SK-N-SH (cell line): Measurements from ENCODE around the gene HCN4. TPM values are rescaled to one million over a fixed set of nuclear protein-coding genes. Genes with fewer than 3 reads are reported as not detected.

Experiments
- CTCF ChIA-PET: fragments of 300-600, 350-600 bp; formaldehyde crosslinking; extraction: SDS; loops from one replicate; lab custom pipeline; 2021; lab: Yijun Ruan, JAX
- POLR2A ChIA-PET: fragments of 350-600 bp; sonication (Branson Sonifier 250); formaldehyde crosslinking; extraction: SDS; loops from one replicate; lab custom pipeline; 2020; ENCODE audit warnings: antibody characterized with exemption, inconsistent platforms; lab: Yijun Ruan, JAX
- DNase-seq: peaks from one replicate; pipeline ENCODE4 v3.0.0; 2012
- H2AFZ ChIP-seq: fragments of 200-600 bp; sonication (generic); 2 replicates; pipeline ENCODE4 v1.8.1; 2016; ENCODE audit warnings: antibody characterized with exemption, mild to moderate bottlenecking, low read depth
- H3F3A ChIP-seq: fragments of 200-600 bp; sonication (generic); replicated peaks from 2 replicates; pipeline ENCODE3; 2016; ENCODE audit warnings: antibody characterized with exemption, mild to moderate bottlenecking; ENCODE audit not compliant: insufficient read depth
- H3K27ac ChIP-seq, 2 experiments: fragments of 200-500 bp in 1 of 2; fragments of 200-600 bp in 1 of 2; sonication (Bioruptor generic) in 1 of 2; sonication (generic), shearing (Covaris generic) in 1 of 2; 2 replicates each; pipeline versions ENCODE4 v1.5.1 to v1.6.1; 2014 to 2016; ENCODE audit warnings: low read depth in 2 of 2, inconsistent platforms in 1 of 2, low read length in 1 of 2, mild to moderate bottlenecking in 1 of 2, mixed read lengths in 1 of 2
- H3K27me3 ChIP-seq: fragments of 200-600 bp; sonication (generic), shearing (Covaris generic); 2 replicates; pipeline ENCODE4 v1.6.1; 2016; ENCODE audit warnings: mixed run types; ENCODE audit not compliant: insufficient read depth
- H3K36me3 ChIP-seq, 2 experiments: fragments of 200-500 bp in 1 of 2; fragments of 200-600 bp in 1 of 2; sonication (Bioruptor generic) in 1 of 2; sonication (generic) in 1 of 2; replicated peaks in 1 of 2; 2 replicates each; pipeline versions ENCODE3 to v1.5.1; 2014 to 2016; ENCODE audit warnings: low read length in 1 of 2, mild to moderate bottlenecking in 1 of 2; ENCODE audit not compliant: insufficient read depth in 2 of 2, control insufficient read depth in 1 of 2
- H3K4me1 ChIP-seq, 2 experiments: fragments of 200-500 bp in 1 of 2; fragments of 200-600 bp in 1 of 2; sonication (Bioruptor generic) in 1 of 2; sonication (generic), shearing (Covaris generic) in 1 of 2; 2 replicates each; pipeline versions ENCODE4 v1.5.1 to v1.6.1; 2014 to 2016; ENCODE audit warnings: low read depth in 1 of 2, low read length in 1 of 2, mixed run types in 1 of 2; ENCODE audit not compliant: insufficient read depth in 2 of 2, control insufficient read depth in 1 of 2
- H3K4me2 ChIP-seq: fragments of 200-600 bp; sonication (generic), shearing (Covaris generic); 2 replicates; pipeline ENCODE4 v1.6.1; 2017; ENCODE audit warnings: mixed run types
- H3K4me3 ChIP-seq, 2 experiments: fragments of 200-500 bp in 1 of 2; fragments of 200-600 bp in 1 of 2; sonication (Bioruptor generic) in 1 of 2; sonication (generic), shearing (Covaris generic) in 1 of 2; 2 replicates each; pipeline versions ENCODE4 v1.5.1 to v1.8.1; 2014 to 2016; ENCODE audit warnings: low read depth in 2 of 2, inconsistent platforms in 1 of 2, low read length in 1 of 2, mild to moderate bottlenecking in 1 of 2, mixed read lengths in 1 of 2, moderate library complexity in 1 of 2
- H3K79me2 ChIP-seq: fragments of 200-600 bp; sonication (generic); 2 replicates; pipeline ENCODE4 v1.8.1; 2017; ENCODE audit warnings: mild to moderate bottlenecking; ENCODE audit not compliant: insufficient read depth
- H3K9ac ChIP-seq: fragments of 200-600 bp; sonication (generic); 2 replicates; pipeline ENCODE4 v1.6.1; 2017; ENCODE audit warnings: mixed run types
- H3K9me2 ChIP-seq: fragments of 200-600 bp; sonication (generic); 2 replicates; pipeline ENCODE4 v1.6.1; 2017; ENCODE audit warnings: mixed run types
- H3K9me3 ChIP-seq: fragments of 200-600 bp; sonication (generic); 2 replicates; pipeline ENCODE4 v1.6.1; 2017; ENCODE audit warnings: mixed run types, mild to moderate bottlenecking, moderate library complexity
- H4K20me1 ChIP-seq: fragments of 200-600 bp; sonication (generic); 2 replicates; pipeline ENCODE4 v1.6.1; 2017; ENCODE audit warnings: mild to moderate bottlenecking, mixed run types; ENCODE audit not compliant: insufficient read depth
- CHD2 ChIP-seq: fragments of 150-350 bp; IDR thresholded peaks from 2 replicates; pipeline ENCODE4 v1.6.1; 2018; ENCODE audit warnings: low read length; ENCODE audit not compliant: partially characterized antibody
- EP300 ChIP-seq, 2 experiments: IDR thresholded peaks; 2 replicates each; pipeline versions ENCODE4 v1.4.0 to v1.6.1; 2012; ENCODE audit warnings: borderline replicate concordance in 1 of 2, low read depth in 1 of 2, low read length in 1 of 2
- EZH2phosphoT487 ChIP-seq: fragments of 200-600 bp; sonication (generic); IDR thresholded peaks from 2 replicates; pipeline ENCODE4 v1.6.1; 2017; ENCODE audit warnings: low read depth, mixed run types, mild to moderate bottlenecking, antibody characterized with exemption, moderate library complexity, borderline replicate concordance
- FOXJ3 ChIP-seq: sonication (generic); formaldehyde crosslinking; IDR thresholded peaks from 2 replicates; pipeline ENCODE4 v1.5.1; 2020; ENCODE audit warnings: mild to moderate bottlenecking, missing genetic modification reagents
- FOXM1 ChIP-seq: IDR thresholded peaks from 2 replicates; pipeline ENCODE4 v1.4.0; 2012; ENCODE audit warnings: low read depth, mild to moderate bottlenecking
- JUND ChIP-seq: IDR thresholded peaks from 2 replicates; pipeline ENCODE4 v1.4.0; 2012
- MEF2A ChIP-seq: IDR thresholded peaks from 2 replicates; pipeline ENCODE4 v1.4.0; 2012; ENCODE audit warnings: low read depth, borderline replicate concordance
- NRF1 ChIP-seq: IDR thresholded peaks from 2 replicates; pipeline ENCODE4 v1.6.1; 2012; ENCODE audit warnings: low read depth, mild to moderate bottlenecking, low read length
- POLR2AphosphoS5 ChIP-seq: IDR thresholded peaks from 2 replicates; pipeline ENCODE4 v1.6.1; 2012; ENCODE audit warnings: low read depth, low read length
- RCOR1 ChIP-seq: fragments of 150-350 bp; IDR thresholded peaks from 2 replicates; pipeline ENCODE4 v1.6.1; 2017; ENCODE audit warnings: antibody characterized with exemption, low read length
- RFX5 ChIP-seq: IDR thresholded peaks from 2 replicates; pipeline ENCODE4 v1.6.1; 2012; ENCODE audit warnings: mild to moderate bottlenecking, improper control_type of control experiment, low read length
- RXRA ChIP-seq: IDR thresholded peaks from 2 replicates; pipeline ENCODE4 v1.4.0; 2012; ENCODE audit warnings: low read depth, mild to moderate bottlenecking, borderline replicate concordance
- TAF1 ChIP-seq: IDR thresholded peaks from 2 replicates; pipeline ENCODE4 v1.6.1; 2012; ENCODE audit warnings: low read depth, mild to moderate bottlenecking, low read length, moderate library complexity, borderline replicate concordance
- TCF12 ChIP-seq: IDR thresholded peaks from 2 replicates; pipeline ENCODE4 v1.4.0; 2012
- TEAD4 ChIP-seq: IDR thresholded peaks from 2 replicates; pipeline ENCODE4 v1.4.0; 2012; ENCODE audit warnings: mild to moderate bottlenecking, borderline replicate concordance; ENCODE audit not compliant: insufficient read depth
- WGBS: methylation state at CpG from one replicate; pipeline ENCODE4 v1.1.6; 2017; ENCODE audit warnings: low lambda C conversion rate; 5-methylcytosine and 5-hydroxymethylcytosine counted together
- polyA plus RNA-seq, 3 experiments: library from polyadenylated mRNA; depleted of rRNA; stranded (reverse); fragments of >200 nt; gene quantifications; 2 replicates each; pipeline ENCODE4 v1.2.3, GENCODE V29; 2012
- TF ChIP-seq, protein P1 (sequence below): IDR thresholded peaks from 2 replicates; pipeline ENCODE4 v1.4.0; 2012; ENCODE audit warnings: low read depth
- TF ChIP-seq, protein P2 (sequence below): IDR thresholded peaks from 2 replicates; pipeline ENCODE4 v1.4.0; 2012; ENCODE audit warnings: low read depth, borderline replicate concordance

HCN4 gene
- polyA plus RNA-seq, 1 of the 3 experiments (the other 2 are of a cell fraction): not detected

DNA sequence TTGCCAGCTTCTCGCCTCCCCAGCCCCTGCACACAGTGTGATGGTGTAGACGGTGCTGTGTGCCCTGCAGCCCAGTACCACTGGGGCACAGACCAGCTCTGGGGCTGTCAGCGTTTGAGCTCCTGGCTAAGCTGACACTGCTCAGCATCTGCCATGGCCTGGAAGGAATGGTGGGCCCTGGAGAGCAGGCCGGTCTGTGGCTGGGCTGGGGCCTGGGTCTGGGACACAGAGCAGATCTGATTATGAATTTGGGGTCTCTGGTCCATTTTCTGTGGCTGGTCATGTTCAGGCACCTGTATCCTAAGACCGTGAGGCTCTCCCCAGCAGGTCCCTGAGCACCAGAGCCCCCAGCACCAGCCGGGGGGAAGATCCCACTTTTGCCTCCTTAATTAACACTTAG is 34.7 kb downstream of the HCN4 start:
- Histone ChIP-seq H3K9me3 (no peaks in the 10 kb centered on the region), H3K9ac (no peak overlapping the region), H3K4me3 (no peak overlapping the region), H2AFZ (no peak overlapping the region), H3K36me3 (no peaks in the 10 kb centered on the region), H4K20me1 (no peaks in the 10 kb centered on the region), H3K4me1 (peaks cover 0 to 14% of the 10 kb centered on the region in 2 experiments; a peak in 1 of 4 replicates), H3K79me2 (no peaks in the 10 kb centered on the region), H3K9me2 (no peaks in the 10 kb centered on the region), H3F3A (no peaks in the 10 kb centered on the region), H3K27ac (no peak overlapping the region), H3K27me3 (no peaks in the 10 kb centered on the region; the same call in 1 of the 2 replicates), H3K4me2 (no peak overlapping the region)
- ChIA-PET POLR2A (interaction anchor here (0.7 kb wide), 1 partner anchor 427 kb away, joined by 4 read pairs; no protein-coding TSS in a partner anchor), CTCF (interaction anchor here (0.9 to 1.4 kb wide), 4 partner anchors 9 to 303 kb away, joined by 3 to 4 read pairs (median 3); no protein-coding TSS in a partner anchor)
- TF ChIP-seq, protein P1, sequence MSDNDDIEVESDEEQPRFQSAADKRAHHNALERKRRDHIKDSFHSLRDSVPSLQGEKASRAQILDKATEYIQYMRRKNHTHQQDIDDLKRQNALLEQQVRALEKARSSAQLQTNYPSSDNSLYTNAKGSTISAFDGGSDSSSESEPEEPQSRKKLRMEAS: no peak
- TF ChIP-seq TCF12 (no peak), FOXJ3 (CRISPR knock-in tag) (no peak), RCOR1 (no peak), RXRA (no peak), NRF1 (no peak), POLR2AphosphoS5 (no peak), TAF1 (no peak), EP300 (IDR thresholded peaks at IDR 0.05; ENCODE audit: borderline replicate concordance in 1 of 2, low read depth in 1 of 2, low read length in 1 of 2) (no peak), JUND (no peak), RFX5 (no peak), CHD2 (no peak), MEF2A (no peak)
- TF ChIP-seq, protein P2, sequence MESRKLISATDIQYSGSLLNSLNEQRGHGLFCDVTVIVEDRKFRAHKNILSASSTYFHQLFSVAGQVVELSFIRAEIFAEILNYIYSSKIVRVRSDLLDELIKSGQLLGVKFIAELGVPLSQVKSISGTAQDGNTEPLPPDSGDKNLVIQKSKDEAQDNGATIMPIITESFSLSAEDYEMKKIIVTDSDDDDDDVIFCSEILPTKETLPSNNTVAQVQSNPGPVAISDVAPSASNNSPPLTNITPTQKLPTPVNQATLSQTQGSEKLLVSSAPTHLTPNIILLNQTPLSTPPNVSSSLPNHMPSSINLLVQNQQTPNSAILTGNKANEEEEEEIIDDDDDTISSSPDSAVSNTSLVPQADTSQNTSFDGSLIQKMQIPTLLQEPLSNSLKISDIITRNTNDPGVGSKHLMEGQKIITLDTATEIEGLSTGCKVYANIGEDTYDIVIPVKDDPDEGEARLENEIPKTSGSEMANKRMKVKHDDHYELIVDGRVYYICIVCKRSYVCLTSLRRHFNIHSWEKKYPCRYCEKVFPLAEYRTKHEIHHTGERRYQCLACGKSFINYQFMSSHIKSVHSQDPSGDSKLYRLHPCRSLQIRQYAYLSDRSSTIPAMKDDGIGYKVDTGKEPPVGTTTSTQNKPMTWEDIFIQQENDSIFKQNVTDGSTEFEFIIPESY: no peak
- DNase-seq: no peak
- 49% methylated on average over 4 of the region's 6 CpGs for WGBS

GRCh38 chr15:73333001-73333400 is 35.8 kb downstream of the HCN4 start:
- Histone ChIP-seq H3K9me2 (no peaks in the 10 kb centered on the region), H3K9ac (no peak overlapping the region), H2AFZ (no peak overlapping the region), H3K4me3 (no peak overlapping the region), H3K27ac (no peak overlapping the region), H3K79me2 (no peaks in the 10 kb centered on the region), H3K4me1 (peaks cover 0 to 14% of the 10 kb centered on the region in 2 experiments; a peak in 1 of 4 replicates), H3F3A (no peaks in the 10 kb centered on the region), H4K20me1 (no peaks in the 10 kb centered on the region), H3K27me3 (no peaks in the 10 kb centered on the region; the same call in 1 of the 2 replicates), H3K9me3 (no peaks in the 10 kb centered on the region), H3K4me2 (no peak overlapping the region), H3K36me3 (no peaks in the 10 kb centered on the region)
- CTCF ChIA-PET: interaction anchor here (1.1 kb wide), 1 partner anchor 22 kb away, joined by 3 read pairs; no protein-coding TSS in a partner anchor
- POLR2A ChIA-PET: no interaction called here
- WGBS: 31% methylated on average over 2 of the region's 2 CpGs
- no peak for DNase-seq
- no peak for TF ChIP-seq MEF2A
- TF ChIP-seq FOXM1: no peak
- no peak for TF ChIP-seq EZH2phosphoT487
- TF ChIP-seq TEAD4: no peak
